Suppressor macrophage treated with lipopolysaccharide for 4 hours (primary cell): Measurements from ENCODE around the gene MEN1.
"Not testable (repeated sequence)": the region's sequence is repeated elsewhere in the genome, so short reads cannot be mapped to it uniquely, and the experiment has no call there.

ENCODE experiments used
- DNase-seq: peaks from one replicate; pipeline ENCODE4 v3.0.0-alpha.2; 2020

MEN1 gene

DNA sequence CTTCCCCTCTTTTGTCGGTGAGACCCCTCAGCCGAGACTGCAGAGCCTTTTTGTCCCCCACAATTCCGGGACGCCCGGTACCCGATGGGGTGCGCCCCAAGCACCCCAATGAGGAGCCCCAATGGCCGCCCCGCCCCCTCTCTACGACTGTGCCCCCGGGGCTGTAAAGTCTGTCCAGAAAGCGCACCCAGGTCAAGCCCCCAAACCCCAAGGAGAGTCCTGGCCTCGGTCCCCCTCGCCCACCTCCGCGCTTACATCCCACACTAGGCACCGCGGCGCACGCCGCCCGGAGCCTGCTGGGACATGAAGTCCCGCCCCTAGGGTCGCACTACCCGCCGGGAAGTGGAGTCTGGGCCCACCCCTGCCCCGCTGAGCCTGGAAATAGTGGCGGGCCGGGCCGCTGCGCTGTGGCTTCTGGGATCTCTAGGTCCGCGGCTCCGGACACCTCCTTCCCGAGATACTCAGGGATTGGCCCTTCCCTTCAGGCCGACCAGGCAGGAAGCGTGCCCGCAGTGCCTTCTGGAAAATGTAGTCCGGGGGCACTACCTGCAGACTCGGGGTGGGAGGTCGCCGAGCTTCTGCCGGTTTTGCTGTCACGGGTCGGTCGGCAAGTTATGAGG, at the start of gene MEN1:
Gene MEN1, minus strand, starts transcription at position 281 of the 620 bp plus-strand sequence. CDS start 442 bp downstream, outside the sequence.
- DNase-seq, result peak; percentile 94

- no peak for DNase-seq
Measured at GRCh38 chr11:64859542-64860414, 49.4 kb upstream of the MEN1 start.

DNA sequence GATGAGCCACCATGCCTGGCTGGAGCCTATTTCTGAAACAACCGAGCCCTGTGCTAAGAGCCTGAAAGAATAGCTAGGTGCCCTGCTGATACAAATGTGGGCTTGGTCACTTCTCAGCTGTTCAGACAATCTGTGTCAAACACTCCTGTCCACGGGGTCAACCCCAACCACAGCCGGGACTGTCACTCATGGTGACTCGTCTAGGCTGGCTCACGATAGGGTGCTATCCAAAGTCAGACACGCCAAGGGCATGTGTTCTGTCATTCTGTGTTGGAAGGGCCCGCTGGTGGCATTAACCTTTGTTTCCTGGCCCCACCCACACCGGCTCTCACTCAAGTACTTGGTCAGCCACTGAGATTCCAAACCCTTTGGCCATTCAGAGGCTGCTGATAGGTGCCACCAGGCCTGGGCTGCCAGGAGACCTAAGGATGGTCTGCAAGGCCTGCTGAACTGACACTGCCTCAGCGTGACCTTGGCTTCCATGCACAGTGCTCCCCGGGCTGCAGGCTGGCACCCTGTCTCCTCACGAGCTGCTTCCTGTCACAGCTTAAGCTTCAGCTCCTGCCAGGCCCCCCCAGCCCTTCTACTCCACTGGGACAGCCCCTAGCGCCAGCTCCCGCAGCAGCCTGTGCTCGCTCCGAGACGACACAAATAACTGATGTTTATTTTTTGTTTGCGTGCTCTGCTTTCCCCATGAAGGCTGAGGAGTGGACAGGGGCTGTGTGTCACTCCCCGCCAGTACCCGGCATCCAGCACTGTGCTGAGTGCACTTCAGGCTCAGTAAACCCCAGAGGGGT, 48.3 kb upstream of the MEN1 start:
- DNase-seq, result peak; percentile 75

- DNase-seq, result no peak
Measured at GRCh38 chr11:64857485-64857884, 47.1 kb upstream of the MEN1 start.

- peak; percentile 95 for DNase-seq
Measured at GRCh38 chr11:64856382-64857227, 46.3 kb upstream of the MEN1 start.

DNA sequence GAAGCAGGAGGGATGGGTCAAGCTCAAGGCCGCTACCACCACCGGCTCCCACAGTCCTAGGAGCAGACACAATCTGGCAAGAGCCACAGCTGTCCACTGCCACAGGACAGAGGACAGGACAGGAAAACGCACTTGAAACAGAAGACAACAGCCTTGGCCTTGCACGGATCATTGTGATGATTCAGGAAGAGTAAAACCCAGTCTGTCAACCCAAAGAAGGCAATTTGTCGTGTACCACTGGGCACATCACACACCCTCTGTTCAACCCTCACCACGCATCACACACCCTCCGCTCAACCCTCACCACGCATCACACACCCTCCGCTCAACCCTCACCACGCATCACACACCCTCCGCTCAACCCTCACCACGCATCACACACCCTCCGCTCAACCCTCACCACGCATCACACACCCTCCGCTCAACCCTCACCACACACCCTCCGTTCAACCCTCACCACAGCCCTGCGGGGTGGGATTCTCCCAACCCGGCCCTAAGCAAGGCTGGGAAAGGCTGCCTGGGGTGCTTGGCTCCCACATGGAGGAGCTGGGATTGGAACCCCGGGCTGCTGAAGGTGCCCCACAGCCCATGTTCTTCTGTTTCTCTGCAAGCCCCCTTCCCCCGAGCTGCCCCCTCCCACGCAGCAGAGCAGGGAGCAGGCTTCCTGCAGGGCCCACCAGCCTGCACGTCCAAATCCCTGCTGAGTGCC, 45.4 kb upstream of the MEN1 start:
- no peak for DNase-seq

GRCh38 chr11:64854534-64855502, 44.5 kb upstream of the MEN1 start:
- peak; percentile 87 for DNase-seq

DNA sequence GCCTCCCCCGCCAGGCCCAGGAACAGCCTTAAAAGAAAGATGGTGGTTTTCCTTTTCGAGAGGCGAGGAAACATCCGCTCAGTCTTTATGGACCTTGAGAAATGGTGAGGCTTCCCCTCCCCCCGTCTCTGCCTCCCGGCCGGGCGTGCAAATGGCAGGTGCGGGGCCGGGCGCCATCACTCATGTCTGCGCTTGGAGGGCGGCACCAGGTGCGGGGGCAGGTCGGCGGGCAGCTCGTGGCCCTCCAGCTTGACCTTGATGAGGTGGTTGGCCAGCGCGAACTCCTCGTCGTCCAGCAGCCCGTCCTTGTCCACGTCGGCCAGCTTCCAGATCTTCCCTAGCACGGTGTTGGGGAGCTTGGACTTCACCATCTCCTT, 43.8 kb upstream of the MEN1 start:
- DNase-seq, result no peak

DNA sequence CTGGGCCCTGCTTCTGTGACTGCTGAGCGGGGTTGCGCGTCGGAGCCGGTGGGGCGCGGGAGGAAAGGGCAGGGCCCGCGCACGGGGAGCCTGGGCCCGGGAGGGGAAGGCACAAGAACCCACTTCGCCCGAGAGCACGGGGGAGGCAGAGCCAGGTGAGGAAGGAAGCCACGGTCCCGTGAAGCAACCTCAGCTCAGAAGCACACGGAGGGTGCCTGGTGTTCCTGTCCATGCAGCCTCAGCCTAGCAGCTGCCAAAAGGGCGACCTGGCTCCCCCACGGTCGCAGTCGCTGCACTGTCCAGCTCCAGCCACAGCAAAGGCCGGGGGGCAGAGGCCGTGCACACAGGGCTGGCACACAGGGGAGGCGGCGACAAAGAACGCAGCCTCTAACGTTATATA, 43.4 kb upstream of the MEN1 start:
- no peak for DNase-seq

DNA sequence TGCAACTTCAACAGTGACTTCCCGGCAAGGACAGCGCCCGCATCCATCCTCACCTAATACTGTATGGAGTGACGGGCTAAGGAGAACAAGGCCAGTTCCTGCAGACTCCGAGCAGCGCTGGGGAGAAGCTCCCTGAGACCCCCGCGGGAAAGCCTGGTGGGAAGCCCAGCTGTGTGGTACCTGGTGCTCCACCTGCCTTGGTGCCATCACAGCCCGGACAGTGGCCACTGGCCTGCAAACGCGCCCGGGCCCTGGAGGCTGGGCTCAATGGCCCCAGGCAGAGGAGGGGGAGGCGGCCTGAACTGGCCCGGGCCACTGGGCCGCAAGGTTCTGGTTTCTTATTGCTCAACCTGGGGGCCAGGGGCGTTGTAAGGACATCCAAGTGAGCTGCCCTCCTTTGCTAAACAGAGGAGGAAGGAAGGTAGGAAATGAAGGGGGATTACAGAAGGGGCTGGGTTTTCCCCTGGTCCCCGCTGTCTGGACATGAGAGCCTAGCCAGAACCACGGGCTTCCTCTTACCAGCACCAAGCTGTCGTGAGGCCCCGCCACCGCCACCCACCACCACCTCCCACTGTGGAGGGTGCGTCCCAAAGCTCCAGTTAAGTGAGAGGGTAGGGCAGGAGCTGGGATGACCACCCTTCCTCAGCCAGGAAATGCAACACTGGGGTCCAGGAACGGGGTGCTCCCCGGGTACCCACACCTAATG, 42.6 kb upstream of the MEN1 start:
- peak; percentile 65 for DNase-seq

DNA sequence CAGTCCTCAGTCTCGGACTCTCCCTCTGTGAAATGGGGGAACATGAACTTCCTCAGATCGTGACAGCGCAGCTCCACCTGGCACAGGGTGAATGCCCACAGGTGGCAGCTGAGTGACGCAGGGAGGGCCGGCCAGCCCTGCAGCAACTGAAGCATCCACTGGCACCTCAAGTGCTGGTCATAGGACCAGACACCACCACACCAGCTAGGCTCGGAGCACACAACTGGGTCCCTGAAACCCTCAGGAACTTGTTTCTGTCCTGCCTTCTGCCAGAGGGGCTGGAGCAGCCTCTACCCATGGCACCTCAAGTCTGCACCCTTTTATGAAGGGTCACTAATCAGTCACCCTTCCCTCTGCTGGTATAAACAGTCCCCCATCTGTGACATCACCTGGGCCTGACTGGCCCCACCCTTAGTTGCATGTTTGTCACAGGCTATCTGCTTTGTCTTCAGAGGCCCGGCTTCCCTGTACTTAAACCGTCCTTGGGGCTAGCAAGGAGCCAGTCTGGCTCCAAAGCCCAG, 41.5 kb upstream of the MEN1 start:
- DNase-seq, result no peak

- DNase-seq, result peak; percentile 46
Measured at GRCh38 chr11:64850979-64851567, 40.7 kb upstream of the MEN1 start.

- DNase-seq, result peak; percentile 47
Measured at GRCh38 chr11:64849598-64850356, 39.4 kb upstream of the MEN1 start.

DNA sequence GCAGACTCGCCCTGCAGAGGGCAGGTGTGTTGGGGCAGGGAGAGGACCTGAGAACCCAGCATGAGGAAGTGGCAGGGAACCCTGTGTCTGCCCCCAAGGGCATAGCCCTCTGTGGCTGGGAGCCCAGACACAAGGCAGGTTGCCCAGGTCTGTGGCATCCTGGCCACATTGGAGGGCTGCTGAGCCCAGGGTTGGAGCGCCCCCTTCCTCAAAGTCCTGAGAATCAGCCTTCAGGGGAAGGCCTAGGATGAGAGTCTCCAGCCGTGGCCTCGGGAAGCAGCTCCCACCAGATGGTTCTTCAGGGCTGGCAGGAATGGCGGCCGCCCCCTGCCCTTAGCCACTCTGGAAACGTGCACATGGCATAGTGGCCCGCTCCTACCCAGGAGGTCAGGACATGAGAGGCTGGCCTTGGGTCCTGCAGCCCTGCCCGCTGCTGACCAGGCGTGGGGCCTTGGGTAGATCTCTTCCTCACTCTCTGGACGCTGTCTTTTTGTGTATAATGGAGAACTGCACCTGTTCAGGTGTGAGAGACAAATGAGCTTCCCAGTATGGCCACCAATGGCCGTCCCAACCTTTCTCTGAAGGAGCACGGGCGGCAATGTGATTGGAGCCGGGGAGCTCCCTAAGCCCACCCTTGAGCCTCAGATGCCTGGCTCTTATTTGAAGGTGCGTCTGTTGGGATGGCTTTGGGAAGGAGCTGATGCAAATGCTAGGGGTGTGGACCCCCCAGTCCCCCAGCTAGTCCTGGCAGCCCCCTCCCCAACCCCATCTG, 38.7 kb upstream of the MEN1 start:
- peak; percentile 34 for DNase-seq

DNA sequence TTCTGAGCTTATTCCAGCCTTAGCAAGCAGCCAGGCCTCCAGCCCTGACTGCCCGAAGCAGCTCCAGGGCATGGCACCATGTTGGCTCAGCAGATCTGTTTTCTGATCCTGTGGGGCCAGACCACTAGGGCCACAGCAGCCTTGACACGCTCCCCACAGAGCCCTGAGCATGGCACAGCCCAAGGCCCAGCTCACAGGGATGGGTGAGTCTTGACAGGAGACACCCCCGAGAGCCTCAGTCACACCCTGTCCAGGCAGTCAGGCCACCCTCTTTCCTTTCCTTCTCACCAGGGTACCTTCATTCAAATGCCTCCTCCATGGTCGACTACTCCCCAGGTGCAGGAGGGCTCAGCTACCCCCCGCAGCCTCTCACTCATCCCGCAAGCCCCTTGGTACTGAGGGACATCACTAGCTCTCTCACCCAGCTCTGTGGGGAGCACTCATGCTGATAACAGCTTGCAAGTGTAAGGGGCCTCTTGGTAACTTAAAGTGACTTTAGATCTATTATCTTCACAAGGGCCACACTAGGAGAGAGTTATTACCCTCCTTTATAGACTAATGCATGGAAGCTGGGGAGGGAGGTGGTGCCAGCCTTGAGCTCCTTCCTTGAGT, 38.0 kb upstream of the MEN1 start:
- DNase-seq, result peak; percentile 49

DNA sequence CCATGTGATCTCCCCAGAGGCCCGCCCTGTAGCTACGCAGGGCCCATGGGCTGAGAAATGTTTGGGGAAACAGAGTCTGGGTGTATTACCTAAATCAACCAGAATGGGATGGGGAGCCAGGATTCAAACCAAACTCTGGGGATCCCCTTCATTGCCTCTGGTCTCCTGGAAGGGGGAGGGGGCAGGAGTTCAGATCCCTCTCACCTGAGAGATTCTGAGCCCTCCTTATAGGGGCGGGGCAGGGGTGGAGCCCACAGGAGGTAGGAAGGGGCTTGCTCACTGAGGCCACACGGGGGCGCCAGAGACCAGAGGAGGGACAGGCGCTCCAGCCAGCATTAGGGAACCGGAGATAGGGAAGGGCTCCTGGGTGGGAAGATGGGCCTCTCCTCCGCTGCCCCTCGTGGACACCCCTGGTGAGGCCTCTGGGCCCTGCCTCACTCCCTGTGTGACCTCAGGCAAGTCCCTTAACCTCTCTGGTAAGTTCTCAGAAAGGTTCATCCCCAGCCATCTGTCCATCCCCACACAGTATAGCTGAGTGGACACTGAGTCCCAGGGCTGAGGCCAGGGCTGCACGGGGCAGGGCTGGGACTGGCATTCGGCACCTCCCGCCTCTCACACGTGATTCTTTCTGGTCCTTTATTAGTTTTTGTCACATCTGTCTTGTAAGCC, 36.8 kb upstream of the MEN1 start:
- DNase-seq, result peak; percentile 98

DNA sequence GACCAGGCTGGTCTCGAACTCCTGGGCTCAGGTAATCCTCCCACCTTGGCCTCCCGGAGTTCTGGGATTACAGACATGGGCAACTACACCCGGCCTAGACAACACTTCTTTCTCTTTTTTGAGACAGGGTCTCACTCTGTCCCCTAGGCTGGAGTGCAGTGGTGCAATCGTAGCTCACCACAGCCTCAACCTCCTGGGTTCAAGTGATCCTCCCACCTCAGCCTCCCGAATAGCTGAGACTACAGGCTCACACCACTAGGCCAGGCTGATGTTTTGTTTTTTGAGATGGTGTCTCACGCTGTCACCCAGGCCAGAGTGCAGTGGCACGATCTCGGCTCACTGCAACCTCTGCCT, 35.4 kb upstream of the MEN1 start:
- DNase-seq, result not testable (repeated sequence)
